ENCODE measurements around the gene ITM2C. TPM values are rescaled to one million over a fixed set of nuclear protein-coding genes. Genes with fewer than 3 reads are reported as not detected.
A peak's percentile ranks its signal among the peaks of the same experiment; 100 is the strongest.

ITM2C gene
- total RNA-seq, 2 donors from 2014 or later: 2,207 to 2,247 TPM

GRCh38 chr2:230843132-230843531 is 21.6 kb upstream of the ITM2C start:
- DNase-seq (no peak), ATAC-seq (peak; percentile 87)

GRCh38 chr2:230846360-230846759 is 18.4 kb upstream of the ITM2C start:
- no peak for DNase-seq
- ATAC-seq: no peak
- intact Hi-C loops (cut with DNase I, micrococcal nuclease): loop anchor here in 1 of 2 donors (5.0 to 10.0 kb wide), 2 partner anchors 68 to 136 kb away; no protein-coding TSS in a partner anchor

More at GRCh38 chr2:230843132-230843531, 21.6 kb upstream of the ITM2C start:
- intact Hi-C loops (cut with DNase I, micrococcal nuclease): loop anchor here in 1 of 2 donors (10.0 kb wide), 1 partner anchor 72 kb away; no protein-coding TSS in a partner anchor

DNA sequence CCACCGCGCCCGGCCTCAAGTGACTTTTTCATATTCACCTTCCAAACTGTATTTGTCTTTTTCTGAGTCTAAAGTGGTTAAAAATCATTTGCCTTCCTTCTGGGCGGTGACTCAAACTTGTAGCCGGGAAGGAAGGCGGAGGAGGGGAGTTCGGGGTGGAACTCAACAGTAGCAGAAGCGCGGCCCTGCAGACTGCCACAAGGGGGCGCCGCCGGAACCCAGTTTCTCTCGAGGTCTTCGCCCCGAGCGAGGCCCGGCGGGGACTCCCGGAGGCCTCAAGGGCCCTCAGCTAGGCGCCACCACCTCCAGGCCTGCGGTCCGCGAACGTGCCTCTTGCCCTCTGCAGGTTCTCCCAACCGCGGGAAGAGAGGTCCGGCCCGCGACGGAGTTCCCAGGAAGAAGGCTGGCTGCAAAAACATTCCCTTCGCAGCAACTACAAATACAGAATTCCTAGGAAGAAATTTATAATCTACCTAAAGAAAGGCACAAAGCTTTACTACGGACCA is 16.8 kb upstream of the ITM2C start:
- DNase-seq (peak; percentile 90 to 97), ATAC-seq (peak; percentile 87)
- intact Hi-C loops (cut with DNase I, micrococcal nuclease): loop anchor here in 1 of 2 donors (5.0 to 10.0 kb wide), 2 partner anchors 67 to 134 kb away; no protein-coding TSS in a partner anchor

- ATAC-seq: no peak
- DNase-seq: peak in 1 of 2 donors; percentile 48
- intact Hi-C loops (cut with DNase I, micrococcal nuclease): loop anchor here in 1 of 2 donors (5.0 to 10.0 kb wide), 2 partner anchors 65 to 133 kb away; no protein-coding TSS in a partner anchor
These were observed 14.9 kb upstream of the ITM2C start for GRCh38 chr2:230849633-230850357.

DNA sequence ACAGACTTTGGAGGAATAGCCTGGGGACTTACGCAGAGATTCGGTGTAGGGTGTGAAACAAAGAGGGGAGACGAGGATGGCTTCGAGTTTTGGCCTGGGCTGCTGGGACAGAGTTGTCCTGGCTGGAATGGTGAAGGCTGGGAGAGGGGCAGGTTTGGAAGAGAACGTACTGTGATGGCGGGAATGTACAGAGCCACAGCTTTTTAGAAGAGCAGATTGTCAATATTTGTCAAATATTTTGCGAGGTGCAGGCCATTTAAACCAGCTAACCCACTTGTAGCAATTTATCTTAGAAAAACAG is 14.4 kb upstream of the ITM2C start:
- intact Hi-C loops (cut with DNase I, micrococcal nuclease): no loop called here
- ATAC-seq (no peak), DNase-seq (no peak)

DNA sequence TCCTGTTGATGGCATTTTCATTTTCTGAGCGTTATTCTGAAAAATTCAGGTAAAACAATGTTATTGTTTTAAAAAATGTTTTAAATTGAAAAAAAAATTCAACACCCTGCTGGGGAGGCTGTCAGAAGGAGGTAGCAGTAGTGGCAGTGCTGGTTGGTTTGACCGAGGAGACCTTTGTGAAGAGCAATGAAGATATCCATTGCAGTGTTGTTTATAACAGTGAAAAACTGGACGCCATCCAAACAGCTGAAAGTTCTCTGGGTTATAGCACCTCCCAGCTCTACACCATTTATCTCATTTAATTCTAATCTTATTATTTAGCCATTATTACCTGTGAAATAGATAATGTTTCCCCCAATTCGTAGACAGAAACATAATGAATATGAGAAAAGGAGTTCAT is 12.6 kb upstream of the ITM2C start:
- intact Hi-C loops (cut with DNase I, micrococcal nuclease): no loop called here
- no peak for ATAC-seq
- no peak for DNase-seq

GRCh38 chr2:230861552-230862255 is 3.0 kb upstream of the ITM2C start:
- intact Hi-C loops (cut with DNase I, micrococcal nuclease): no loop called here
- DNase-seq (no peak), ATAC-seq (no peak)

DNA sequence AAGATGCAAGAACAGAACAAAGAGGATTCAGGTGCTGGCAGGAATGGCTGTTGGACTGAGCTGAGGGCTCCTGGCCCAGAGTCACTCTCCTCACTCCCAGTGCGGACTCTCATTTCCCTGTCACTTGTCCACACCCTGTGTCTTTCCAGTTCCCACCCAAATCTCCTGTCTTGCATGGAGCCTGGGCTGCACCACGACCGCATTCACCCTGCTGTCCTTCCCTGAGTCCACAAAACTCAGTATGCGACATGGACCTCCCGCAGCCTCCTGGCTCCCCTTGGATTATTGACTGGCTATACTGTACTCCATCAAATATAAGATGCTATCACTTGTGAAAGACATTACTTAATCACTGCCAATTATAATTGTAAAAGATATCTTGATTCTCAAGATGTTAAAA is 2.5 kb upstream of the ITM2C start:
- intact Hi-C loops (cut with DNase I, micrococcal nuclease): no loop called here
- ATAC-seq (no peak), DNase-seq (no peak)

- intact Hi-C loops (cut with DNase I, micrococcal nuclease): no loop called here
- DNase-seq: no peak
- no peak for ATAC-seq
These were observed 1.7 kb upstream of the ITM2C start for GRCh38 chr2:230863031-230863430.

- DNase-seq (no peak), ATAC-seq (no peak)
- intact Hi-C loops (cut with DNase I, micrococcal nuclease): no loop called here
These were observed 1.2 kb upstream of the ITM2C start for GRCh38 chr2:230863442-230864121.

GRCh38 chr2:230864122-230864604 is 579 bp upstream of the ITM2C start:
- ATAC-seq (no peak), DNase-seq (no peak)
- intact Hi-C loops (cut with DNase I, micrococcal nuclease): no loop called here

- DNase-seq (peak; percentile 50 to 63), ATAC-seq (peak; percentile 10)
- intact Hi-C loops (cut with DNase I, micrococcal nuclease): no loop called here
These were observed 594 bp downstream of the ITM2C start for GRCh38 chr2:230865307-230865765.

DNA sequence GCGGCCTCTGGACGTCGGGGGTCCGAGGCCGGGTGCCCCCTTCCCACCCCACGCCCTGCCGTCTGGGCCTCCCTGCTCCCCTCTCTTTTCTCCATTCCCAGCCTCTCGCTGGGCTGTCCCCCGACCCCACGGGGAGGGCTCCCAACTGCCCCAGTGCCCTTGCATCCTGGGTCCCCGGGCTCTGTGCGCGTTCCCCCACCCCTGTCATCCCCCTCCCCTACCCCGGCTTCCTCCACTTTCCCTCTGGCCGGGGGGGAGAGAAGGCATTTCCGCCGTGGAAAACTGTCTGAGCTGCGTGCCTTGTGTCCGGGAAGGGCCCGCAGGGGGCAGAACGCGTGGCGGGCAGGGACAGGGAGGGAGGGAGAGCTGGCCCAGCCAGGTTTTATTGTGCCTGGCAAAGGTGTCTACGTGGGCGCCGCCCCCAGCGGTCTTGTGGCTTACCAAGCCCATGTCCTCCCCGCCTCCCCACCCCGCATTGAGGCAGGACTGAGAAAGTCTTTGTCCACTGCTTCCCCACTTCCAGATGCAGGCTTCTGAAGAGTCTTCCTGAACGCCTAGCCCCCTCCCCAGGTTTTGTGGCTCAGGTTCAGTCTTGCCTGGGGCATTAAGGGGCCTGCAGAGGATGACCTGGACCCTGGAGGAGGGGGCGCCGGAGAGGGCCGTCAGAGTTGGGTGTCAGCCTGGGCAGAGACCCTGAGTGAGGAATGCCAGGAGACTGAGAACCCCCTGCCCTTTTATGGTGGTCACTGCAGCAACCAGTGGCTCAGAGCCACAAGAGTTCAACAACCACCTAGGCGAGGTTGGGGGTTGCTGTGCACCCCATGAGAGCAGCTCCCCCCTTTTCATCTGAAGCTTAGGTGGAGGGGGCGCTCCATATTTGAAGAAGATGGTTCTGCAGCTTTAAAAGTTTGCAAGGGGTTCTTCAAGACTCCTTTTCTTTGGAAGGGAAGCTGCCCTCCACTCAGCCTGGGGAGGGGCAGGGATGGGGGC is 1.3 kb downstream of the ITM2C start:
- DNase-seq (peak; percentile 94 to 95), ATAC-seq (peak; percentile 70)
- intact Hi-C loops (cut with DNase I, micrococcal nuclease): no loop called here

DNA sequence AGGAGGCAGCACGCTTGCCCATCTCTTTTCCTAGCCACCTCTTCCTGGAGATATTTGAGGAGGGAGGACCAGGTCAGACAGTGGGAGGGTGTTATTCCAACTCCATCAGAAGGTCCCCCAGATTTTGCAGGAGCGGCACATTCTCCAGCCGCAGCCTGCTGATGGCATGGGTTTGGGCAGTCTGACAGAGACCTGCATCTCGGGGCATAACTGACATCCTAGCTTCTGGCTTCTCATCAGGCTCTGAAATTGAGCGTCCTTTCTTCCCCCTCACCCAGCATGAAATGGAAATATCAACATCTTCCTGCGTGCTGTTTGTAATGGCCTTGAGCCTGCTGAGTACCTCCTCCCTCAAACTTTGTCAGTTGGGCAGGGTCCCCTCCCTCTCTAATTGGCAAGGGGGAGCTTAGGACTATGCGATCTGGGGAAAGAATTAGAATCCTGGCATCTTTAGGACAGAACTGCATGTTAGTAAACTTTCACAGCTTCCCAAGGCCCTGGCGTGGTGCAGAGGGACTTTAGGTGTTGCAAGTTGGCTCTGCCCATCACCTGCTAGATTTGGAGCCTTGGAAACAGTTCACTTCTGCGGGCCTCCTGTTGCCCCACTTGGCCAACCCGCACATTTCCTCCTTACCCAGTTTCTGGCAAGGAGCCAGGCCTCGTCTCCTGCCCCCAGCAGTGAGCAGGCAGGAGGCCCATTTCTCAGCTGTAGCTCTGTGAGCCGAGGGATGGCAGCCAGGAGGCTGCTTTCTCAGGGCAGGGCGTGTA is 2.2 kb downstream of the ITM2C start:
- peak; percentile 22 for ATAC-seq
- intact Hi-C loops (cut with DNase I, micrococcal nuclease): no loop called here

DNA sequence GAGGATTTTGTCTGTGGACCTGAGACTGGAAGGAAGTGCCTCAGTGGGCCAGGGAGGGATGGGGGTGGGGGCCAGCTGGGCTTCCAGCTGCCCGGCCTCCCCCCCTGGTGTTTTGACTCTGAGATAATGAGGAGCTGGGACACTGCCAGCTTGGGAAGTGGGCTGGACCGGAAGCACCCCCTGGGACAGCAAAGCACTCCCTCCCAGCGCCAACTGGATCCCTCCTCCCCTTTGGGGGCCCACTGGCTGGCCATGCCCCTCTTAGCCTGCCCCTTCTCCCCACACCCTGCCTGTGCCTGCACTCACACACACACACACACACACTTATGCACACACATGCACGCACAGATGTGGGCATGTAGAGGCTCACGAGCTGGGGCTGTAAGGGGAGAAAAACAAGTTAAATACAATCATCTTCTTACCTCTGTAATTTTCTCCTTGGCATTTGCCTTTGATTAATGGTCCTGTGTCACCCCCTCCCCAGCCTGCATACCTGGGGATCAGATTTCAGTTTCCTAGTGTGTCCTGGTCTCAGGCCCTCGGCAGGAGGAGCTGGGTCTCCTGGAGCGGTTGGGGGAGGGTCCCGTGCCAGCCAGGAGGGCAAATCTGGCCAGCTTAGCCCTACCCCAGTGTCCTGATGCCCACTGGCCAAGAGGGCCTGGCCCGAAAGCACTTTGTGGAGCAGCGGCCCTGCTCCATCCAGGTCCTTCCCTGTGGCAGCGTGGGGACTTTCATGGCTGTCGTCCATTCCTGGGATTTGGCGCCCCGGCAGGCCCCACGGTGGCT is 3.6 kb downstream of the ITM2C start:
- no peak for DNase-seq
- intact Hi-C loops (cut with DNase I, micrococcal nuclease): no loop called here
- no peak for ATAC-seq

More for the DNA sequence above, 2.2 kb downstream of the ITM2C start:
- peak; percentile 80 to 84 for DNase-seq

All from left colon (tissue), 2 donors.